Ishikawa (cell line): Measurements from ENCODE around the gene IL6.

Source experiments
- CEBPB ChIP-seq: IDR thresholded peaks from 2 replicates; pipeline ENCODE4 v1.6.1; 2012
- CREB1 ChIP-seq: IDR thresholded peaks from 2 replicates; pipeline ENCODE4 v1.6.1; 2012; ENCODE audit warnings: low read depth
- EGR1 ChIP-seq: IDR thresholded peaks from 2 replicates; pipeline ENCODE4 v1.6.1; 2012
- EP300 ChIP-seq: IDR thresholded peaks from 2 replicates; pipeline ENCODE4 v1.6.1; 2012; ENCODE audit warnings: borderline replicate concordance
- FOXM1 ChIP-seq: IDR thresholded peaks from 2 replicates; pipeline ENCODE4 v1.6.1; 2012; ENCODE audit warnings: low read depth, borderline replicate concordance
- MAX ChIP-seq: IDR thresholded peaks from 2 replicates; pipeline ENCODE4 v1.6.1; 2012
- NFIC ChIP-seq: IDR thresholded peaks from 2 replicates; pipeline ENCODE4 v1.6.1; 2012
- RAD21 ChIP-seq: IDR thresholded peaks from 2 replicates; pipeline ENCODE4 v1.6.1; 2012; ENCODE audit warnings: low read depth
- REST ChIP-seq: IDR thresholded peaks from 2 replicates; pipeline ENCODE4 v1.6.1; 2012; ENCODE audit warnings: low read depth, mild to moderate bottlenecking
- TAF1 ChIP-seq: IDR thresholded peaks from 2 replicates; pipeline ENCODE4 v1.6.1; 2012; ENCODE audit warnings: low read depth, mild to moderate bottlenecking
- TCF12 ChIP-seq: IDR thresholded peaks from 2 replicates; pipeline ENCODE4 v1.6.1; 2012; ENCODE audit warnings: low read depth
- TEAD4 ChIP-seq: IDR thresholded peaks from 2 replicates; pipeline ENCODE4 v1.6.1; 2012
- USF1 ChIP-seq: IDR thresholded peaks from 2 replicates; pipeline ENCODE4 v1.6.1; 2012
- YY1 ChIP-seq: IDR thresholded peaks from 2 replicates; pipeline ENCODE4 v1.6.1; 2012; ENCODE audit warnings: low read depth
- ZBTB7A ChIP-seq: IDR thresholded peaks from 2 replicates; pipeline ENCODE4 v1.6.1; 2012; ENCODE audit warnings: low read depth

IL6 gene

GRCh38 chr7:22694597-22695207 lies 32.3 kb upstream of the IL6 start:
- TF ChIP-seq RAD21 (no peak), NFIC (no peak), CEBPB (no peak), MAX (no peak), EP300 (no peak), CREB1 (no peak), TEAD4 (no peak), TCF12 (no peak), ZBTB7A (no peak), EGR1 (no peak), USF1 (no peak), REST (no peak), FOXM1 (no peak), YY1 (no peak), TAF1 (no peak)

- no peak for TF ChIP-seq EGR1
- TF ChIP-seq EP300: no peak
- TF ChIP-seq USF1: no peak
- TF ChIP-seq FOXM1: no peak
- no peak for TF ChIP-seq CEBPB
- TF ChIP-seq CREB1: no peak
- no peak for TF ChIP-seq REST
- TF ChIP-seq YY1: no peak
- no peak for TF ChIP-seq TEAD4
- no peak for TF ChIP-seq TCF12
Measured at GRCh38 chr7:22695476-22696132, 31.4 kb upstream of the IL6 start.

GRCh38 chr7:22696541-22697228 lies 30.3 kb upstream of the IL6 start:
- TF ChIP-seq TAF1: no peak
- no peak for TF ChIP-seq FOXM1
- TF ChIP-seq EGR1: no peak
- no peak for TF ChIP-seq CREB1

- TF ChIP-seq TEAD4: no peak
- TF ChIP-seq MAX: no peak
- no peak for TF ChIP-seq REST
- no peak for TF ChIP-seq TAF1
- TF ChIP-seq CREB1: no peak
- no peak for TF ChIP-seq YY1
- no peak for TF ChIP-seq CEBPB
- TF ChIP-seq TCF12: no peak
- no peak for TF ChIP-seq ZBTB7A
- no peak for TF ChIP-seq EGR1
Measured at GRCh38 chr7:22697322-22697859, 29.6 kb upstream of the IL6 start.
